Endodermal cell (in vitro differentiated cells): Measurements from ENCODE around the gene RPS5. TPM values are rescaled to one million over a fixed set of nuclear protein-coding genes. Genes with fewer than 3 reads are reported as not detected.

ENCODE experiments used
- DNase-seq: peaks from one replicate; pipeline ENCODE4 v3.0.0-alpha.2; 2017
- H3K27ac ChIP-seq: 2 replicates; pipeline ENCODE4 v1.5.1; 2013; ENCODE audit warnings: mild to moderate bottlenecking, low read depth, low read length, moderate library complexity
- H3K27me3 ChIP-seq: 2 replicates; pipeline ENCODE4 v1.6.1; 2013; ENCODE audit warnings: mild to moderate bottlenecking, low read length, moderate library complexity; ENCODE audit not compliant: insufficient read depth, control insufficient read depth, poor library complexity, severe bottlenecking
- H3K36me3 ChIP-seq: 2 replicates; pipeline ENCODE4 v1.7.0; 2013; ENCODE audit warnings: mild to moderate bottlenecking, low read length, moderate library complexity; ENCODE audit not compliant: control insufficient read depth, insufficient read depth
- H3K4me1 ChIP-seq: one replicate; pipeline ENCODE4 v1.7.0; 2013; ENCODE audit warnings: low read length; ENCODE audit not compliant: control insufficient read depth, insufficient read depth
- H3K4me3 ChIP-seq: 2 replicates; pipeline ENCODE4 v1.5.1; 2013; ENCODE audit warnings: mild to moderate bottlenecking, low read length, moderate library complexity
- H3K9ac ChIP-seq: 2 replicates; pipeline ENCODE4 v1.6.1; 2013; ENCODE audit warnings: mild to moderate bottlenecking, low read length, moderate library complexity; ENCODE audit not compliant: poor library complexity, severe bottlenecking; ENCODE audit errors: extremely low read depth
- H3K9me3 ChIP-seq: 2 replicates; pipeline ENCODE4 v1.6.1; 2013; ENCODE audit warnings: mild to moderate bottlenecking, low read length, moderate library complexity; ENCODE audit not compliant: control insufficient read depth
- H3K27ac Mint-ChIP-seq: 2 replicates; pipeline ENCODE4 v1.8.0; 2020; ENCODE audit warnings: mixed read lengths
- H3K27me3 Mint-ChIP-seq: 2 replicates; pipeline ENCODE4 v1.8.0; 2021; ENCODE audit warnings: mild to moderate bottlenecking, mixed read lengths; ENCODE audit not compliant: insufficient read depth
- H3K36me3 Mint-ChIP-seq: 2 replicates; pipeline ENCODE4 v1.8.0; 2020; ENCODE audit warnings: low read depth, mixed read lengths
- H3K4me1 Mint-ChIP-seq: 2 replicates; pipeline ENCODE4 v1.8.0; 2020; ENCODE audit warnings: mixed read lengths
- H3K4me3 Mint-ChIP-seq: 2 replicates; pipeline ENCODE4 v1.8.0; 2020; ENCODE audit warnings: mild to moderate bottlenecking, moderate library complexity, mixed read lengths
- H3K9me3 Mint-ChIP-seq: 2 replicates; pipeline ENCODE4 v1.8.0; 2020; ENCODE audit warnings: mild to moderate bottlenecking, mixed read lengths
- WGBS, 2 experiments: methylation state at CpG; one replicate each; pipeline versions ENCODE4 v1.1.5 to v1.1.7; 2013; ENCODE audit warnings: missing lambda C conversion rate in 2 of 2, mixed read lengths in 1 of 2; ENCODE audit not compliant: insufficient coverage in 1 of 2, insufficient read length in 1 of 2; 5-methylcytosine and 5-hydroxymethylcytosine counted together
- long read RNA-seq, 4 experiments: library from polyadenylated mRNA in 2 of 4; library from RNA in 1 of 4; library from capped mRNA in 1 of 4; stranded (forward) in 3 of 4; unstranded in 1 of 4; transcript quantifications; one replicate each; pipeline ENCODE4 v2.0.0, GENCODE V29; 2020 to 2021; ENCODE audit warnings: inconsistent platforms in 1 of 4
- polyA plus RNA-seq, 2 experiments: library from polyadenylated mRNA; stranded (reverse); fragments of 50-300 nt; gene quantifications; one replicate each; pipeline ENCODE4 v1.2.3, GENCODE V29; 2013
- total RNA-seq, 2 donors: library from RNA; stranded (reverse); fragmentation: NEBNext Ultra II Directional in 1 of 2; extraction: Animal tissue kit (Norgen Biotek cat#: 25700) in 1 of 2; gene quantifications; 2 replicates in 1 of 2; 3 replicates in 1 of 2; pipeline ENCODE4 v1.2.1, GENCODE V29; 2021
- TF ChIP-seq, protein P1 (sequence below): fragments of 200-600 bp; sonication (generic); conservative IDR thresholded peaks from 2 replicates; pipeline ENCODE4 v1.5.0; 2021; ENCODE audit warnings: antibody characterized with exemption, mild to moderate bottlenecking

The RPS5 gene
- total RNA-seq, result 1,000 to 10,000 TPM in 1 of 2 donors, 100 to 1,000 TPM in 1; 896 to 1,039 TPM
- polyA plus RNA-seq (2013, experiment 1 of 2), result 1,332 TPM
- 1,223 TPM for polyA plus RNA-seq (2013, experiment 2 of 2)
- long read RNA-seq, experiment 1, transcript RPS5-202 (5 exons, 1,520 nt), result minor isoform, 22 of 487 reads
- long read RNA-seq, experiment 1, transcript RPS5-201 (6 exons, 740 nt), result major isoform, 407 of 487 reads
- long read RNA-seq, experiment 1, partial matches to known transcripts, result 38 of 487 reads
- long read RNA-seq, experiment 1, other reads (novel, unspliced or antisense), result 17 of 487 reads
- long read RNA-seq, experiment 2, transcript RPS5-201 (6 exons, 740 nt), result major isoform, 312 of 330 reads
- long read RNA-seq, experiment 2, transcript RPS5-202 (5 exons, 1,520 nt), result minor isoform, 6 of 330 reads
- long read RNA-seq, experiment 2, partial matches to known transcripts, result 5 of 330 reads
- long read RNA-seq, experiment 2, other reads (novel, unspliced or antisense), result 4 of 330 reads
- long read RNA-seq, experiment 3, transcript RPS5-201 (6 exons, 740 nt), result major isoform, 551 of 562 reads
- long read RNA-seq, experiment 3, partial matches to known transcripts, result 1 of 562 reads
- long read RNA-seq, experiment 3, other reads (novel, unspliced or antisense), result 3 of 562 reads
- long read RNA-seq, experiment 4, transcript RPS5-202 (5 exons, 1,520 nt), result minor isoform, 20 of 199 reads
- long read RNA-seq, experiment 4, transcript RPS5-201 (6 exons, 740 nt), result major isoform, 171 of 199 reads
- long read RNA-seq, experiment 4, partial matches to known transcripts, result 3 of 199 reads
- long read RNA-seq, experiment 4, other reads (novel, unspliced or antisense), result 3 of 199 reads

DNA sequence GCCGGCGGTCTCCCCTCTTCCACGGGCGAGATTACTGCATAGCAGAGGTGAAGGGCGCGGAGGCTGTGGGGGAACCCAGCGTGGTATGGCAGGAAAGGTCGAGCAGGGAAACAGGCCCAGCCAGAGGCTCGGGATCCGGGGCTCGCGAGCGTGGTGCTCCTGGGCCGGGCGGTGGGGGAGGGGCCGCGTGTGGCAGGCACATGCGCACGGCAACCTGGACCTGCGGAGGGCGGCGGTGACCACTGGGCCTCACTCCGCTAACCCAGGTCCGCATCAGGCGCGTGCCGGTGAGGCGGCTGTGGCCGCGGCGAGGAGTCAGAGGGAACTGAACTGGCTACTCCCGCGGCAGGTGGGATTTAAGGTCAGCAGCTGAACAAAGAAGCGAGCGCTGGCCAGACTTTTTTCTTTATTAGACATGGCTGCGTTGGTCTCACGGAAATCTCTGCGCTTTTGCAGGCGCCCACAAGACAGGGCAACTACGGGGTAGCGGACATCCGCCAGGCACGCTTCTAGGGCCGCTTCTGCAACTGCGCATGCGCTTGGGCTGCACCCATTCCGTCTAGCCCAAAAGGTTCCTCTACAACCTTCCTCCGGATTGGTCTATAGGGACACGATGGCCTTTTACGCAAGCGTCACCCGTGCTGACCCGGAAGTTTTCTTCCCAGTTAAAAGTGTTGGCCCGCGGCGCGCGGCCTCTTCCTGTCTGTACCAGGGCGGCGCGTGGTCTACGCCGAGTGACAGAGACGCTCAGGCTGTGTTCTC, at the start of gene RPS5:
RPS5 (plus strand) TSS at position 694 of the 762 bp plus-strand sequence. CDS start 869 bp downstream, outside the sequence.
- H3K27me3 Mint-ChIP-seq, result no peaks in the 10 kb centered on the region
- H3K27me3 ChIP-seq, result no peaks in the 10 kb centered on the region
- H3K4me1 ChIP-seq, result peaks cover 13% of the 10 kb centered on the region
- peaks cover 36% of the 10 kb centered on the region for H3K36me3 ChIP-seq
- peak within 1 kb of the TSS; percentile 91 for H3K9ac ChIP-seq
- H3K4me3 ChIP-seq, result peak within 1 kb of the TSS; percentile 99
- peak within 1 kb of the TSS; percentile 98 for H3K27ac ChIP-seq
- H3K9me3 Mint-ChIP-seq, result no peaks in the 10 kb centered on the region
- TF ChIP-seq, protein P1, sequence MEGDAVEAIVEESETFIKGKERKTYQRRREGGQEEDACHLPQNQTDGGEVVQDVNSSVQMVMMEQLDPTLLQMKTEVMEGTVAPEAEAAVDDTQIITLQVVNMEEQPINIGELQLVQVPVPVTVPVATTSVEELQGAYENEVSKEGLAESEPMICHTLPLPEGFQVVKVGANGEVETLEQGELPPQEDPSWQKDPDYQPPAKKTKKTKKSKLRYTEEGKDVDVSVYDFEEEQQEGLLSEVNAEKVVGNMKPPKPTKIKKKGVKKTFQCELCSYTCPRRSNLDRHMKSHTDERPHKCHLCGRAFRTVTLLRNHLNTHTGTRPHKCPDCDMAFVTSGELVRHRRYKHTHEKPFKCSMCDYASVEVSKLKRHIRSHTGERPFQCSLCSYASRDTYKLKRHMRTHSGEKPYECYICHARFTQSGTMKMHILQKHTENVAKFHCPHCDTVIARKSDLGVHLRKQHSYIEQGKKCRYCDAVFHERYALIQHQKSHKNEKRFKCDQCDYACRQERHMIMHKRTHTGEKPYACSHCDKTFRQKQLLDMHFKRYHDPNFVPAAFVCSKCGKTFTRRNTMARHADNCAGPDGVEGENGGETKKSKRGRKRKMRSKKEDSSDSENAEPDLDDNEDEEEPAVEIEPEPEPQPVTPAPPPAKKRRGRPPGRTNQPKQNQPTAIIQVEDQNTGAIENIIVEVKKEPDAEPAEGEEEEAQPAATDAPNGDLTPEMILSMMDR, result no peak
- WGBS, 2 experiments, result 0 to 1% methylated on average over 37 to 64 of the region's 64 CpGs
- peak within 1 kb of the TSS; percentile 97 for H3K27ac Mint-ChIP-seq
- peaks cover 27% of the 10 kb centered on the region for H3K36me3 Mint-ChIP-seq
- no peaks in the 10 kb centered on the region for H3K9me3 ChIP-seq
- peaks cover 18% of the 10 kb centered on the region for H3K4me1 Mint-ChIP-seq
- peak; percentile 97 for DNase-seq
- peak within 1 kb of the TSS; percentile 96 for H3K4me3 Mint-ChIP-seq

DNA sequence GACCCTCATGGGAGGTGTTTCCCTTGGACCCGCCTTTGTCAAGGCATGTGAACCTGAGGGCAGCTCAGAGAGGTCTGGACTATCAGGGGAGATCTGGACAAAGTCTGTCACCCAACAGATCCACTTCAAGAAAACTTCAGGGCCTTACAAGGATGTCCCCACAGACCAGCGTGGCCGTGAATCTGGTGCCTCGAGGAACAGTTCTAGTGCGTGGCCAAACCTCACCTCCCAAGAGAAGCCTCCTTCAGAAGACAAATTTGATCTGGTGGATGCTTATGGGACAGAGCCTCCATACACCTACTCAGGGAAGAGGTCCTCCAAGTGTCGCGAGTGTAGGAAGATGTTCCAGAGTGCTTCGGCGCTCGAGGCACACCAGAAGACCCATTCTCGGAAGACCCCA, 48.7 kb upstream of the RPS5 start:
- WGBS, 2 experiments, result 97% methylated on average over 6 to 11 of the region's 11 CpGs
- TF ChIP-seq, protein P1, result no peak
- no peak overlapping the region for H3K4me3 ChIP-seq
- no peaks in the 10 kb centered on the region for H3K4me1 Mint-ChIP-seq
- no peak overlapping the region for H3K27ac Mint-ChIP-seq
- H3K4me1 ChIP-seq, result no peaks in the 10 kb centered on the region
- no peaks in the 10 kb centered on the region for H3K9me3 ChIP-seq
- H3K36me3 Mint-ChIP-seq, result peaks cover 62% of the 10 kb centered on the region
- DNase-seq, result no peak
- no peak overlapping the region for H3K9ac ChIP-seq
- no peak overlapping the region for H3K4me3 Mint-ChIP-seq
- H3K9me3 Mint-ChIP-seq, result peaks cover 20% of the 10 kb centered on the region
- H3K27me3 ChIP-seq, result no peaks in the 10 kb centered on the region
- H3K27me3 Mint-ChIP-seq, result no peaks in the 10 kb centered on the region
- H3K36me3 ChIP-seq, result peaks cover 58% of the 10 kb centered on the region
- no peak overlapping the region for H3K27ac ChIP-seq
